HepG2 (cell line): Measurements from ENCODE around the gene RHBDD3. TPM values are rescaled to one million over a fixed set of nuclear protein-coding genes. Genes with fewer than 3 reads are reported as not detected.

Experiments
- CEBPG ChIP-seq: IDR thresholded peaks from 2 replicates; pipeline ENCODE4 v1.6.1; 2016
- KLF12 ChIP-seq: sonication (generic); formaldehyde crosslinking; IDR thresholded peaks from 2 replicates; pipeline ENCODE4 v1.4.0; 2020; ENCODE audit warnings: missing genetic modification reagents, borderline replicate concordance
- MAZ ChIP-seq, 2 experiments: sonication (generic) in 1 of 2; formaldehyde crosslinking in 1 of 2; IDR thresholded peaks; 2 replicates each; pipeline versions ENCODE4 v1.5.0 to v1.6.1; 2012 to 2020; ENCODE audit warnings: low read depth in 2 of 2, mild to moderate bottlenecking in 2 of 2, borderline replicate concordance in 1 of 2, improper control_type of control experiment in 1 of 2, low read length in 1 of 2, missing genetic modification reagents in 1 of 2, moderate library complexity in 1 of 2
- MIER3 ChIP-seq: IDR thresholded peaks from 2 replicates; pipeline ENCODE4 v1.6.1; 2016; ENCODE audit warnings: missing compliant biosample characterization, borderline replicate concordance
- PRPF4 ChIP-seq: fragments of 200-400 bp; formaldehyde crosslinking; IDR thresholded peaks from 2 replicates; pipeline ENCODE4 v1.6.1; 2016; ENCODE audit warnings: low read length, low read depth; ENCODE audit not compliant: poor library complexity, severe bottlenecking
- RFXANK ChIP-seq: IDR thresholded peaks from 2 replicates; pipeline ENCODE4 v1.6.1; 2016
- RNF2 ChIP-seq: fragments of 450-650 bp; conservative IDR thresholded peaks from 2 replicates; pipeline ENCODE4 v1.6.1; 2016; ENCODE audit warnings: low read depth
- TBP ChIP-seq: sonication (generic); formaldehyde crosslinking; IDR thresholded peaks from 2 replicates; pipeline ENCODE4 v1.5.0; 2020; ENCODE audit warnings: missing genetic modification reagents
- ZFP36L1 ChIP-seq: sonication (generic); formaldehyde crosslinking; IDR thresholded peaks from 2 replicates; pipeline ENCODE4 v1.8.0; 2022; ENCODE audit warnings: mild to moderate bottlenecking, missing genetic modification reagents, moderate library complexity
- ZFP90 ChIP-seq: sonication (generic); formaldehyde crosslinking; IDR thresholded peaks from 2 replicates; pipeline ENCODE4 v1.8.0; 2022; ENCODE audit warnings: missing genetic modification reagents, mild to moderate bottlenecking, inconsistent platforms, borderline replicate concordance
- ZNF20 ChIP-seq: sonication (generic); formaldehyde crosslinking; IDR thresholded peaks from 2 replicates; pipeline ENCODE4 v1.4.0; 2020; ENCODE audit warnings: mild to moderate bottlenecking, moderate library complexity, missing genetic modification reagents
- ZNF33B ChIP-seq: sonication (generic); formaldehyde crosslinking; IDR thresholded peaks from 2 replicates; pipeline ENCODE4 v1.5.1; 2020; ENCODE audit warnings: mild to moderate bottlenecking, missing genetic modification reagents
- ZNF382 ChIP-seq: sonication (generic); formaldehyde crosslinking; IDR thresholded peaks from 2 replicates; pipeline ENCODE4 v1.5.0; 2020; ENCODE audit warnings: missing genetic modification reagents, mild to moderate bottlenecking, borderline replicate concordance
- polyA plus RNA-seq, 8 experiments: library from polyadenylated mRNA; depleted of rRNA in 3 of 8; stranded (reverse) in 7 of 8; unstranded in 1 of 8; fragments of >200 nt; fragmentation: Illumina TruSeq in 4 of 8; extraction: Trizol in 4 of 8; gene quantifications; 2 replicates each; pipeline versions ENCODE4 v1.2.1 to v1.2.3, GENCODE V29; 2011 to 2016; ENCODE audit warnings: low read depth in 4 of 8, missing spikeins in 1 of 8, mixed read lengths in 1 of 8; ENCODE audit not compliant: insufficient read depth in 1 of 8
- total RNA-seq, 5 experiments: library from RNA; depleted of rRNA; stranded (reverse); fragments of >200 nt; fragmentation: Illumina TruSeq; extraction: Trizol; gene quantifications; 2 replicates each; pipeline ENCODE4 v1.2.3, GENCODE V29; 2016; ENCODE audit warnings: low read depth in 1 of 5
- TF ChIP-seq, protein P1 (sequence below): sonication (generic); formaldehyde crosslinking; conservative IDR thresholded peaks from 2 replicates; pipeline ENCODE4 v1.4.0; 2020; ENCODE audit warnings: missing genetic modification reagents
- TF ChIP-seq, protein P2 (sequence below): sonication (generic); formaldehyde crosslinking; IDR thresholded peaks from 2 replicates; pipeline ENCODE4 v1.9.0; 2021; ENCODE audit warnings: missing genetic modification reagents, borderline replicate concordance
- TF ChIP-seq, protein P3 (sequence below): sonication (generic); formaldehyde crosslinking; conservative IDR thresholded peaks from 2 replicates; pipeline ENCODE4 v1.8.0; 2022; ENCODE audit warnings: missing genetic modification reagents
- TF ChIP-seq, protein P4 (sequence below): sonication (generic); formaldehyde crosslinking; conservative IDR thresholded peaks from 2 replicates; pipeline ENCODE4 v1.5.0; 2020; ENCODE audit warnings: missing genetic modification reagents
- TF ChIP-seq, protein P5 (sequence below): sonication (generic); formaldehyde crosslinking; IDR thresholded peaks from 2 replicates; pipeline ENCODE4 v1.5.1; 2020; ENCODE audit warnings: mild to moderate bottlenecking, missing genetic modification reagents, moderate library complexity

RHBDD3 gene
- total and polyA plus RNA-seq, 2 of the 13 experiments (the other 11 are each of a cell fraction or from before 2014, with no cell fraction given) = 12.1 to 26.7 TPM

DNA sequence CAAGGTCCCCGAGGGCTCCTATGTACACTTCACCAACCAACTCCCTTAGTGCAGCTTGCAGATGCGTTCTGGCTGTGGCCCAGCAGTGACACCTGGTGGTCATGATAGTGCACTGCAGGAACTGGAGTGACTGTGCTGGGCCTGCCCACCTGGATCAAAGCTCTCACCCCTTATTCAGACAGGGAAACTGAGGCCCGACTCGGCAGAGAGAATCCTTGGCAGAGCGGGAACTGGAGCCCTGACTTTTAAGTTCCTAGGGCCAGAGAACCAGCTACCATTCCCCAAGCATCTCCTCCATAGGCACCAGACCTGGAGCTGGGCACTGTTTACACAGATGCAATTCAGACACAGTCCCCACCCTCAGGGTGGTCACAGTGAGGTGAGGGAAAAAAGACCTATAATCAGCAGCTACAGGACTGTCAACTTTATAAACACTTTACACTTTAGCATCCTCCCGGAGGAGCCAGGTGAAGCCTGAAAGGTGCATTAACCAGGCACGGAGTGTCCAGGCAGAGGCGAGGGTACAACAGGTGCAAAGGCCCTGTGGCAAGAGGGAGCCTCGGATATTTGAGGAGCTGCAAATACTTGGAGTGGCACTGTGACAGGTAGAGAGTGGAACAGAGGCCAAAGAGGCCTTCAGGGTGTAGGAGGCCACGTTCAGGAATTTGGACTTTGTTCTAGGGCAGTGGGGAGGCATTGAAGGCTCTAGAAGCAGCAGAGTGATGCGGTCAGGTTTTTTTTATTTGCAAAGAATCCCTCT lies 22.0 kb downstream of the RHBDD3 start (continued):
- TF ChIP-seq, protein P1, sequence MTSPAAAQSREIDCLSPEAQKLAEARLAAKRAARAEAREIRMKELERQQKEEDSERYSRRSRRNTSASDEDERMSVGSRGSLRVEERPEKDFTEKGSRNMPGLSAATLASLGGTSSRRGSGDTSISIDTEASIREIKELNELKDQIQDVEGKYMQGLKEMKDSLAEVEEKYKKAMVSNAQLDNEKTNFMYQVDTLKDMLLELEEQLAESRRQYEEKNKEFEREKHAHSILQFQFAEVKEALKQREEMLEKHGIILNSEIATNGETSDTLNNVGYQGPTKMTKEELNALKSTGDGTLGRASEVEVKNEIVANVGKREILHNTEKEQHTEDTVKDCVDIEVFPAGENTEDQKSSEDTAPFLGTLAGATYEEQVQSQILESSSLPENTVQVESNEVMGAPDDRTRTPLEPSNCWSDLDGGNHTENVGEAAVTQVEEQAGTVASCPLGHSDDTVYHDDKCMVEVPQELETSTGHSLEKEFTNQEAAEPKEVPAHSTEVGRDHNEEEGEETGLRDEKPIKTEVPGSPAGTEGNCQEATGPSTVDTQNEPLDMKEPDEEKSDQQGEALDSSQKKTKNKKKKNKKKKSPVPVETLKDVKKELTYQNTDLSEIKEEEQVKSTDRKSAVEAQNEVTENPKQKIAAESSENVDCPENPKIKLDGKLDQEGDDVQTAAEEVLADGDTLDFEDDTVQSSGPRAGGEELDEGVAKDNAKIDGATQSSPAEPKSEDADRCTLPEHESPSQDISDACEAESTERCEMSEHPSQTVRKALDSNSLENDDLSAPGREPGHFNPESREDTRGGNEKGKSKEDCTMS (CRISPR knock-in tag) = no peak
- TF ChIP-seq, protein P2, sequence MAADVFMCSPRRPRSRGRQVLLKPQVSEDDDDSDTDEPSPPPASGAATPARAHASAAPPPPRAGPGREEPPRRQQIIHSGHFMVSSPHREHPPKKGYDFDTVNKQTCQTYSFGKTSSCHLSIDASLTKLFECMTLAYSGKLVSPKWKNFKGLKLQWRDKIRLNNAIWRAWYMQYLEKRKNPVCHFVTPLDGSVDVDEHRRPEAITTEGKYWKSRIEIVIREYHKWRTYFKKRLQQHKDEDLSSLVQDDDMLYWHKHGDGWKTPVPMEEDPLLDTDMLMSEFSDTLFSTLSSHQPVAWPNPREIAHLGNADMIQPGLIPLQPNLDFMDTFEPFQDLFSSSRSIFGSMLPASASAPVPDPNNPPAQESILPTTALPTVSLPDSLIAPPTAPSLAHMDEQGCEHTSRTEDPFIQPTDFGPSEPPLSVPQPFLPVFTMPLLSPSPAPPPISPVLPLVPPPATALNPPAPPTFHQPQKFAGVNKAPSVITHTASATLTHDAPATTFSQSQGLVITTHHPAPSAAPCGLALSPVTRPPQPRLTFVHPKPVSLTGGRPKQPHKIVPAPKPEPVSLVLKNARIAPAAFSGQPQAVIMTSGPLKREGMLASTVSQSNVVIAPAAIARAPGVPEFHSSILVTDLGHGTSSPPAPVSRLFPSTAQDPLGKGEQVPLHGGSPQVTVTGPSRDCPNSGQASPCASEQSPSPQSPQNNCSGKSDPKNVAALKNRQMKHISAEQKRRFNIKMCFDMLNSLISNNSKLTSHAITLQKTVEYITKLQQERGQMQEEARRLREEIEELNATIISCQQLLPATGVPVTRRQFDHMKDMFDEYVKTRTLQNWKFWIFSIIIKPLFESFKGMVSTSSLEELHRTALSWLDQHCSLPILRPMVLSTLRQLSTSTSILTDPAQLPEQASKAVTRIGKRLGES (CRISPR knock-in tag) = no peak
- TF ChIP-seq RFXANK (CRISPR knock-in tag) (no peak), MAZ (IDR thresholded peaks at IDR 0.05; ENCODE audit: borderline replicate concordance, low read depth, low read length) (no peak), MAZ (CRISPR knock-in tag; IDR thresholded peaks at IDR 0.05; ENCODE audit: low read depth) (no peak), MIER3 (peak; percentile 30; the same call in 1 of the 2 replicates), KLF12 (CRISPR knock-in tag) (no peak), ZFP90 (CRISPR knock-in tag) (no peak), ZNF33B (CRISPR knock-in tag) (no peak), RNF2 (no peak), TBP (no peak), ZFP36L1 (no peak), ZNF382 (CRISPR knock-in tag) (no peak), CEBPG (CRISPR knock-in tag) (no peak), PRPF4 (no peak), ZNF20 (CRISPR knock-in tag) (no peak)
- TF ChIP-seq, protein P3, sequence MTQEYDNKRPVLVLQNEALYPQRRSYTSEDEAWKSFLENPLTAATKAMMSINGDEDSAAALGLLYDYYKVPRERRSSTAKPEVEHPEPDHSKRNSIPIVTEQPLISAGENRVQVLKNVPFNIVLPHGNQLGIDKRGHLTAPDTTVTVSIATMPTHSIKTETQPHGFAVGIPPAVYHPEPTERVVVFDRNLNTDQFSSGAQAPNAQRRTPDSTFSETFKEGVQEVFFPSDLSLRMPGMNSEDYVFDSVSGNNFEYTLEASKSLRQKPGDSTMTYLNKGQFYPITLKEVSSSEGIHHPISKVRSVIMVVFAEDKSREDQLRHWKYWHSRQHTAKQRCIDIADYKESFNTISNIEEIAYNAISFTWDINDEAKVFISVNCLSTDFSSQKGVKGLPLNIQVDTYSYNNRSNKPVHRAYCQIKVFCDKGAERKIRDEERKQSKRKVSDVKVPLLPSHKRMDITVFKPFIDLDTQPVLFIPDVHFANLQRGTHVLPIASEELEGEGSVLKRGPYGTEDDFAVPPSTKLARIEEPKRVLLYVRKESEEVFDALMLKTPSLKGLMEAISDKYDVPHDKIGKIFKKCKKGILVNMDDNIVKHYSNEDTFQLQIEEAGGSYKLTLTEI = no peak
- TF ChIP-seq, protein P4, sequence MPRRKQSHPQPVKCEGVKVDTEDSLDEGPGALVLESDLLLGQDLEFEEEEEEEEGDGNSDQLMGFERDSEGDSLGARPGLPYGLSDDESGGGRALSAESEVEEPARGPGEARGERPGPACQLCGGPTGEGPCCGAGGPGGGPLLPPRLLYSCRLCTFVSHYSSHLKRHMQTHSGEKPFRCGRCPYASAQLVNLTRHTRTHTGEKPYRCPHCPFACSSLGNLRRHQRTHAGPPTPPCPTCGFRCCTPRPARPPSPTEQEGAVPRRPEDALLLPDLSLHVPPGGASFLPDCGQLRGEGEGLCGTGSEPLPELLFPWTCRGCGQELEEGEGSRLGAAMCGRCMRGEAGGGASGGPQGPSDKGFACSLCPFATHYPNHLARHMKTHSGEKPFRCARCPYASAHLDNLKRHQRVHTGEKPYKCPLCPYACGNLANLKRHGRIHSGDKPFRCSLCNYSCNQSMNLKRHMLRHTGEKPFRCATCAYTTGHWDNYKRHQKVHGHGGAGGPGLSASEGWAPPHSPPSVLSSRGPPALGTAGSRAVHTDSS (CRISPR knock-in tag) = no peak
- TF ChIP-seq, protein P5, sequence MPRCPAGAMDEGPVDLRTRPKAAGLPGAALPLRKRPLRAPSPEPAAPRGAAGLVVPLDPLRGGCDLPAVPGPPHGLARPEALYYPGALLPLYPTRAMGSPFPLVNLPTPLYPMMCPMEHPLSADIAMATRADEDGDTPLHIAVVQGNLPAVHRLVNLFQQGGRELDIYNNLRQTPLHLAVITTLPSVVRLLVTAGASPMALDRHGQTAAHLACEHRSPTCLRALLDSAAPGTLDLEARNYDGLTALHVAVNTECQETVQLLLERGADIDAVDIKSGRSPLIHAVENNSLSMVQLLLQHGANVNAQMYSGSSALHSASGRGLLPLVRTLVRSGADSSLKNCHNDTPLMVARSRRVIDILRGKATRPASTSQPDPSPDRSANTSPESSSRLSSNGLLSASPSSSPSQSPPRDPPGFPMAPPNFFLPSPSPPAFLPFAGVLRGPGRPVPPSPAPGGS = no peak
